GM21723 (cell line): Measurements from ENCODE around the gene OR2T27.
"Not testable (repeated sequence)": the region's sequence is repeated elsewhere in the genome, so short reads cannot be mapped to it uniquely, and the experiment has no call there.

Experiments
- ATAC-seq: cut with Tn5 transposase; IDR thresholded peaks from one replicate; pipeline ENCODE4 v1.9.1; 2021; ENCODE audit warnings: mild to moderate bottlenecking, moderate library complexity; ENCODE audit not compliant: unreplicated experiment

The OR2T27 gene

GRCh38 chr1:248655354-248655753, at the start of gene OR2T27:
OR2T27 (minus strand) TSS chr1:248655528; CDS start chr1:248650884, 4,644 bp downstream.
- not testable (repeated sequence) for ATAC-seq

GRCh38 chr1:248704606-248705005, 49.3 kb upstream of the OR2T27 start:
- ATAC-seq = no peak

- ATAC-seq = no peak
Observed at GRCh38 chr1:248703674-248704073, 48.3 kb upstream of the OR2T27 start.

GRCh38 chr1:248702714-248703113, 47.4 kb upstream of the OR2T27 start, which contains the start of gene OR14I1:
OR14I1 (minus strand) TSS chr1:248702766.
- no peak for ATAC-seq

GRCh38 chr1:248699099-248699498, 43.8 kb upstream of the OR2T27 start:
- no peak for ATAC-seq

GRCh38 chr1:248697907-248698306, 42.6 kb upstream of the OR2T27 start:
- ATAC-seq = no peak

GRCh38 chr1:248696774-248697173, 41.4 kb upstream of the OR2T27 start:
- no peak for ATAC-seq

GRCh38 chr1:248696261-248696660, 40.9 kb upstream of the OR2T27 start:
- ATAC-seq = no peak

GRCh38 chr1:248695451-248696132, 40.3 kb upstream of the OR2T27 start:
- no peak for ATAC-seq

- ATAC-seq = no peak
Observed at GRCh38 chr1:248691567-248692155, 36.3 kb upstream of the OR2T27 start.

- ATAC-seq = peak; percentile 69
Observed at GRCh38 chr1:248688527-248689298, 33.4 kb upstream of the OR2T27 start.

GRCh38 chr1:248686815-248687214, 31.5 kb upstream of the OR2T27 start:
- ATAC-seq = peak; percentile 73

GRCh38 chr1:248681651-248682050, 26.3 kb upstream of the OR2T27 start:
- ATAC-seq = no peak

- no peak for ATAC-seq
Observed at GRCh38 chr1:248670003-248670402, 14.7 kb upstream of the OR2T27 start.

- ATAC-seq = peak; percentile 96
Observed at GRCh38 chr1:248663453-248664328, 8.4 kb upstream of the OR2T27 start.

GRCh38 chr1:248656797-248657196, 1.5 kb upstream of the OR2T27 start:
- ATAC-seq = peak; percentile 53

GRCh38 chr1:248648770-248649536, 6.4 kb downstream of the OR2T27 start:
- not testable (repeated sequence) for ATAC-seq

GRCh38 chr1:248645178-248645577, 10.2 kb downstream of the OR2T27 start, which contains the start of gene OR2T35:
OR2T35 (minus strand) TSS chr1:248645278; CDS start chr1:248639258, 6,020 bp downstream.
- ATAC-seq = not testable (repeated sequence)

GRCh38 chr1:248642971-248643651, 12.2 kb downstream of the OR2T27 start:
- peak; percentile 70 for ATAC-seq
